ENCODE data around the gene GAS7.
A peak's percentile ranks its signal among the peaks of the same experiment; 100 is the strongest.

Gene GAS7

GRCh38 chr17:9905902-9906301, 292.5 kb downstream of the GAS7 start:
- peak; percentile 2 for DNase-seq

DNA sequence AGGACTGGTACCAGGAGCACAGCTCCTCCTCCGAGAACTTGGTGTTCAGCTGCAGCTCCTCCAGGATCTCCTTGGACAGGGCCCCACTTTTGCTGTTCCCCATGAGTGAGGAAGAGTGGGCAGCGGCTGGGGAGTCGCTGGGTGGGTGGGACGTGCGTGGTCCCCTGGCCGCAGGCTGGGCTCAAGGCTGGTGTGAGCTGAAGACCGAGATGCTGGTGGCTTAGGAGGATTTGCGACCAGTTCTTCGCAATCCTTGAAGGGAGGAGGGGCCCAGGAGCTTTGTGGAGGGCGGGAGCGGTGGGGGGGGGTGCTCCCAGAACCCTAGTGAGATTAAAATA, 293.4 kb downstream of the GAS7 start, which contains the start of gene RCVRN:
TSS of gene RCVRN (minus strand) at position 194 of the 338 bp plus-strand sequence. CDS start at position 103, 91 bp downstream.
- DNase-seq = no peak

GRCh38 chr17:9904277-9905077, 293.9 kb downstream of the GAS7 start:
- no peak for DNase-seq

DNA sequence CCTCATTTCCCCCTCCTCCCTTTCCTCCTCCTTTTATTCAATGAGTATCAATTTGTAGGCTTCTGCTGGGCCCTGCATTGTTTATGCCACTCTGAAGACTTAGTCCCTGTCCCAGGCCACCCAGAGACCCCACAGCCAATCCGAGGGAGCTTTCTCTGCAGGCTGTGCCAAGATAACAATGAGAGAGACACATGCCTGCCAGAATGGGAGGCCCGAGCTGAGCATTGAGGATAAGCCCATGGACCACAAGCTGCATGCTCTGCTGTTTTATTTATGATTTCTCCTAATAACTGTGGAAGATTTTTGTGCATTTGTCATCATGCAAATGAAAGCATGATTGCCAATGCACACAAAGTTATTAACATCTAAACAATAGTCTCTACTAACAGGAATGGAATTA, 296.3 kb downstream of the GAS7 start:
- no peak for DNase-seq

- no peak for DNase-seq
Observed at GRCh38 chr17:9900784-9901183, 297.6 kb downstream of the GAS7 start.

GRCh38 chr17:9900044-9900594, 298.3 kb downstream of the GAS7 start:
- DNase-seq = no peak

DNA sequence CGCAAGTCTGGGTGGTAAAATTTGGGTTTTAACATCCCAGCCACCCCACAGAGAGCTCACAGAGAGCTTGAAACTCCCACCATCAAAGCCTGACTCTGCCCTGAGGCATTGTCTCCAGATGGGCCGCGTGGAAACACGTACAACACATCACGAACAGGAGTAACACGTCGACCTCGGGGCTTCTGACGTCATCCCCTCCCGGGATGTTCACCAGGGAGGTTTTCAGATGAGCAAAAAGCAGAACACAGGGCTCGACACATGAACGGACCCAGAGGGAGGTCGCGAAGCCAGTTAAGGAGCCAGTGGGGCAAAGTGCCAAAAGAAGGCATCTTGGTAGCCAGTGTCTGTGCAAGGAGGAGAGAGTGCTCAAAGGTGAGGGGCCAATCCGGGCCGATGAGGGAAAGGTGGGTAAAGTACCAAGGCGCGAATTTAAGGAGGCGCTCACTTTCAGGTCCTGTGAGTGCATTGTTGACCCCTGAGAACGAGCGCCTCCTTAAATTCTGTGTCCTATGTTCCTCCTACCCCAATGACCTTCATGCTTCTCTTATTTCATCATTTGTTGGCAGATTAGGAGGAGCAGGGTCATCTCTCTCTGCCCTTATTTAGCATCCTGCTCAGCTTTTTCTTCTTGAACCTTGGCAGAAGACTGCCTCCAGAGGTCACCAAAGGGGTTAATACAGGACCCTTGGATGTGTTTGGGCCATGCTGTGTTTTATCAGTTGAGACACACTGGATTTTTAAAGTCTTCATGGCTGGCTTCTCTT, 298.9 kb downstream of the GAS7 start:
- no peak for DNase-seq

- DNase-seq = no peak
Observed at GRCh38 chr17:9898812-9899211, 299.6 kb downstream of the GAS7 start.

GRCh38 chr17:9897372-9897968, 300.9 kb downstream of the GAS7 start:
- no peak for DNase-seq

DNA sequence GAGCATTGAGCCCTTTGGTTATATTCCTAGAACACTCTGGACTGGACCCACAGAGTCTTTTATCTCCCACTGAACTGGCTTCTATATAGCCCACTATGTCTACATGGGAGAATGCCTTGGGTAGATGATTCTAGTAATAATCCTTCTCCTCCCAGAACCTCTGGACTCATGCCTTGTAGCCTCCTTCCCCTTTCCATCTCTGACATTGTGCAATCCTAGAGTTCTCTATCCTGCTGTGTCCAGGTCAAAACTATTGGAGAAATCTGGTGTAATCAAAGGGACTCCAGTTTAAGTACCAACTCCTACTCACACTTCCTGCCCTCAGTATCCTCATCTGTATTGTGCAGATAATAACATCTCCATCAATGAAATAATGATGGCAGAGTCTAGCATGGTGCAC, 302.5 kb downstream of the GAS7 start:
- no peak for DNase-seq

GRCh38 chr17:9894231-9894630, 304.2 kb downstream of the GAS7 start:
- DNase-seq = no peak

DNA sequence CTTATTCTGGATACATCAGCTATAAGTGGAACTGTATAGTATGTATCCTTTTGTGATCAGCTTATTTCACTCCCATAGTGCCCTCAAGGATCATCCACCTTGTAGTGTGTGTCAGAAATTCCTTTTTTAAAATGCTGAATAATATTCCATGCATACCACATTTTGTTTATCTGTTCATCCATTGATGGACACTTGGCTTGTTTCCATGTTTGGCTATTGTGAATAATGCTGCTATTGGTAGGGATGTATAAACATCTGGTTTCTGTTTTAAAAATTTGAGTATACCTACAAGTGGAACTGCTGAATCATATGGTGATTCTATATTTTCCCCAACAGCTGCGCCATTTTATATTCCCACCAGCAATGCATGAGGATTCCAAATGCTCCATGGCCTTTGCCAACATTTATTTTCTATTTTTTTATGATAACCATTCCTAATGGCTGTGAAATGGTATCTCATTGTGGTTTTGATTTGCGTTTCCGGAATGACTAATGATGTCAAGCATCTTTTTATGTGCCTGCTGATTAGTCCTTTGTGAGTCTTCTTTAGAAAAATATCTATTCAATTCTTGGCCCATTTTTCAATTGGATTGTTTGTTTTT, 304.9 kb downstream of the GAS7 start:
- DNase-seq = no peak

DNA sequence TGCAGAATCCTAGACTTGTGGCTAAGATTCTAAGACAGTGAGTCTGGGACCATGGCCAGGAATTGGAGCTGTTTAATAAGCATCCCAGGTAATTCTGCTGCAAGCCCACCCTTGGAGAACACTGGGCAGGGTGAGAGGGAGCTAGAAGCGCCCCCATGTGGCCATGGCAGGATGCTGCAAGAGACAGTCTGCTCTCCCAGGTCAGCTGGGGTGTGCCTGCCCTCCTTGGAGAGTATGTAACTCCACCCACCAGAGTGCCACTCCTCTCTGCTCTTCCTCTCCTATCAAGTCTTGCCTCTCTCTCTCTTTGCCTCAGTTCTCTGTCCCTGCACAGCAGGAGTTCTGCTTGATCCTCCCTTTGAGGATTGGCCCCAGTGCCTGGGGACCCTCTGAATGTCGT, 308.3 kb downstream of the GAS7 start:
- no peak for DNase-seq

DNA sequence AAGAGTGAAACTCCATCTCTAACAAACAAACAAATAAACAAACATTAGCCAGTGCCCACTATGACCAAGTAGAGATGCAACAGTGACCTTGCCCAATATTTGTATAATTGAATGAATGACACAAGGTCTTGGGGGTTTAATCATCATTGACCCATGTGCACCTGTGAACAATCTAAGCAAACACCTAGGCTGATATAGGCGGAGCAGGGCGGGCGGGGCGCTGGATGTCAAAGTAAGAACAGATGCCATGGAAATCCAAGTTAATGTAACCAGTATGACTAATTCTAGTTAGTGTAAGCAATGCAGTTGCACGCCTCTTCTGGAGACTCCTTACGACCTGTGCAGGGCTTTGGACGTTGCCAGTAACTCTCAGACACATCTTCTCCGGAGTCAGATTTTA, 310.9 kb downstream of the GAS7 start:
- no peak for DNase-seq

DNA sequence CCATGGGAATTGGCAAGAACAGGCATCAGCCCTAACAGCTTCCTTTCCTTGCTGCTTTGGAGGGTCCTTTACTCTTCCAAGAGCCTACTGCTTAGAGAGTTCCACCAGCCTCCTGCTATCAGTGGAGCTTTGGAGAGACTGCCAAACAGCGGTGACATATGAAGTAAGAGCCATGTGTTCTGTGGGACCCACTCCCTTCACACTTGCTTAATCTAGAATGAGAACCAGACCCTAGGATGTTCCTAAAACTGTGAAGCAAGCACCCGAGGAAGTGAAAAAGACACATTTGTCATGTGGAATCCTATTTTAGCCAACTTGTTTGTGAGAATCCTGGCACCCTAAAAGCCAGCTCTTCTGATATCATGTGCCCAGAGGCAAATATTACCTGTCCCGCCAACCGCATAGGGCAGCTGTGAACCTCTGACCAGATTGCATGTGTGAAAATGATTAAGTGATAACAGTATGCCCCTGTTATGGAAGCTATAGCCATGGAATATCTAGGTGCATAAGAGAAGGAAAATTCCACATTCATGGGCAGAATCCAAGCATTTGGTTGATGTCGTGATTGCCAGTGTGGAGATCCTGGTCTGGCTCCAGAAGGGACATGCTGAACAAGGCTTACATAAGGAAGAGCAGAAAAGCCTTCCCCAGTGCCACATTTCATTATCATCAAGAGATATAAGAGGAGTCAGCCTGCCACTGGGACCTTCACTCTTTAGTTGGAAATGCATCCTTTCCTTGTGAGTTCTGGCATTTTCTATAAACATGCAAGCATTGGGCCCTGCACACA, 312.1 kb downstream of the GAS7 start:
- no peak for DNase-seq

GRCh38 chr17:9883451-9883850, 315.0 kb downstream of the GAS7 start:
- no peak for DNase-seq

DNA sequence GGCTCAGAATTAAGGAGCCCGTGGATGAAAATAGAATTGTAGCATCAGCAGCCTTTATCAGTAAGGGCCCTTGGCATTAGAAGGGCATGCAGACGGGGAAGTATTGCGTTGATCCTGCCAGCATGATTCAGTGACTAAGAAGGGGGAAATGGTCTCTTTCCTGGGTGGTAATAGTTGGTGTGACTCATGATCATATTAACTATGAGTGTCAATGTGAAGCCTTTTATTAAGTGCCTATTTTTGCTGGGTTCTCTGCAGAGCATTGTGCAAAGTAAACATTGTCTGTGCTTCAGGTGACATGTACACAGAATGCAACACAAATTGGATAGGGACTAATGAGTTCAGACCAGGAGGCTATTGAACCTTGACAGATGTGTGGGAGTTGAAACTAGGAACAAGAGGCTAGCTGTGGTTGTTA, 317.8 kb downstream of the GAS7 start:
- DNase-seq = no peak

DNA sequence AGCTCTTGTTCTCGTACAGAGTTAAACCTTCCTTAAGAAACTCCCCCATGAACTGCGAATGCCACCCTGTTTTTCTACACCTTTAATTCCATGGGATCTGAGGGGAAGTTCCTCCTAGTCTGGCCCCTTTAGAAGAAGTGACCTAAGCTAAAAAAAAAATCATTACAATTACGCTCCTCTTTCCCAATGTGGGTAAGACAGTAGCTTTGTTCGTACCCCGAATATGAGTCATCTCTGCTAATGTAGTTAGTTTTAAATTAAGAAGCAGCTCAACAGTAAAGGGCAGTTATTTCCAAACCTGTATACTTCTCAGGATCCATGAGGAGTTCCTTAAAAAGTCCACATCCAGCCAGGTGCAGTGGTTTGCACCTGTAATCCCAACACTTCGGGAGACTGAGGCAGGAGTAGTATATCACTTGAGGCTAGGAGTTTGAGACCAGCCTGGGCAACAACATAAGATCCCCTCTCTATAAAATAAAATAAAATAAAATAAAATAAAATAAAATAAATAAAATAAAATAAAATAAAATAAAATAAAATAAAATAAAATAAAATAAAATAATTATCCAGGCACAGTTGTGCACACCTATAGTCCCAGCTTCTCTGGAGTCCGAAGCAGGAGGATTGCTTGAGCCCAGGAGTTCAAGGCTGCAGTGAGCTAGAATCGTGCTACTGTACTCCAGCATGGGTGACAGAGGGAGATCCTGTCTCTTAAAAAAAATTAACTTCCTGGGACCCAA, 319.4 kb downstream of the GAS7 start:
- no peak for DNase-seq

- DNase-seq = no peak
Observed at GRCh38 chr17:9878356-9878755, 320.1 kb downstream of the GAS7 start.

GRCh38 chr17:9875441-9875840, 323.0 kb downstream of the GAS7 start:
- no peak for DNase-seq

DNA sequence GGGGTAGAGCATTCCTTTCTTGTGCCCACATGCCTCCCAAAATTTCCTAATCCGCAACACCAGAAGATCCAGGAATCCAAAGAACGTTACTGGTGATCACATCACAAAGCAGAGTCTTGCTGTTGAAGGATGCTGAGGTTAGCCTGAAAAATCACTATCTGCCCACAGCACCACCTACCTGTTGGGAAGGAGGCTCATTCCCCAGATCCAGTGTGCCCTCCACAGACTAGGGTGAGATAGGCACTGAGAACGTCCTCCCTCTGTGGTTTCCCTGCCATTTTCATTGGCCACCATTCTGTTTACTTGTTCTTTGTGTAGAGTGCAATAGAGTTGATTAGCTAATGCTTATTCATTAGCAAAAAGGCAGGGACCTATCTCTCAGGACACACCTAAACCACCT, 323.7 kb downstream of the GAS7 start:
- no peak for DNase-seq

DNA sequence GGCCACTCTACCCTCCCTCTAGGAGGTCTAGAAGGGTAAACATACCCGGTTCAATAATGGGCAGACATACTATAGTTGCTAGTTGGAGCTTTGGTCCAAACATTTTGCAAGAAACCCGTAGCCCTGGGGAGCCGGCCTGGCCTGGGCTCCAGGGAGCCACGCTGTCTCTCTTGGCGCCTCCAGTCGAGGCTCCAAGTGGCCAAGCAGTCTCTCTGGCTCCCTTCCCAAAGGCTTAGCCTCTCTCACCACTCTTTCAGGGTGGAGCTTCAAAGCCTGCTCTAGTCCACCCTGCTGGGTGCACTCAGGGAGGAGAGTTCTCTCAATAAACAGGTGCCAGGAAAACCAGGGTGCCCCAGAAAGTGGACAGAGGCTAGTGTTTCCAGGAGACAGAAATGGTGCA, 325.6 kb downstream of the GAS7 start:
- no peak for DNase-seq

Measured in CD4-positive, alpha-beta T cell treated with Interleukin-17A for 1 hour (primary cell).